GM18951 (cell line): Measurements from ENCODE around the gene ME2.
"Not testable (repeated sequence)": the region's sequence is repeated elsewhere in the genome, so short reads cannot be mapped to it uniquely, and the experiment has no call there.

Experiments
- POLR2A ChIP-seq: IDR thresholded peaks from 4 replicates; pipeline ENCODE4 v1.6.1; 2011; ENCODE audit warnings: mild to moderate bottlenecking; ENCODE audit not compliant: insufficient read length, insufficient read depth; ENCODE audit errors: extremely low read depth
- in situ Hi-C: fragments of 300-500 bp; cut with MboI; formaldehyde crosslinking; loops from one replicate; pipeline ENCODE4 v1.12.0; 2022; ENCODE audit warnings: low sequenced_read_pairs, mixed read lengths, inconsistent platforms; ENCODE audit not compliant: unreplicated experiment

ME2 gene

GRCh38 chr18:50982802-50983179, 103.9 kb downstream of the ME2 start:
- in situ Hi-C loops = no loop called here
- TF ChIP-seq POLR2A = no peak

GRCh38 chr18:50986360-50987087, 107.6 kb downstream of the ME2 start:
- in situ Hi-C loops = no loop called here
- no peak for TF ChIP-seq POLR2A

- in situ Hi-C loops = no loop called here
- no peak for TF ChIP-seq POLR2A
Measured at GRCh38 chr18:50987261-50987660, 108.3 kb downstream of the ME2 start.

GRCh38 chr18:50989711-50990110, 110.8 kb downstream of the ME2 start:
- TF ChIP-seq POLR2A = no peak
- in situ Hi-C loops = no loop called here

- in situ Hi-C loops = no loop called here
- no peak for TF ChIP-seq POLR2A
Measured at GRCh38 chr18:50992351-50992762, 113.4 kb downstream of the ME2 start.

- in situ Hi-C loops = no loop called here
- TF ChIP-seq POLR2A = no peak
Measured at GRCh38 chr18:50994031-50994430, 115.1 kb downstream of the ME2 start.

GRCh38 chr18:51003174-51003573, 124.3 kb downstream of the ME2 start:
- in situ Hi-C loops = not testable (repeated sequence)
